GM12891 (cell line): ENCODE data around the gene PRRC1.

Experiments used
- DNase-seq: peaks from one replicate; pipeline ENCODE4 v3.0.0; 2011; ENCODE audit warnings: low spot score; ENCODE audit not compliant: insufficient read length
- FAIRE-seq: peaks from 2 replicates; lab custom pipeline; 2011; peaks lifted over from hg19 to GRCh38; lab: Jason Lieb, UNC
- PAX5 ChIP-seq: IDR thresholded peaks from 2 replicates; pipeline ENCODE4 v1.6.1; 2011; ENCODE audit warnings: low read length, moderate library complexity, mild to moderate bottlenecking; ENCODE audit not compliant: insufficient read depth, severe bottlenecking
- POLR2A ChIP-seq: IDR thresholded peaks from 2 replicates; pipeline ENCODE4 v1.6.1; 2011; ENCODE audit warnings: low read depth, low read length, control low read depth
- POLR2AphosphoS5 ChIP-seq: IDR thresholded peaks from 2 replicates; pipeline ENCODE4 v1.6.1; 2011; ENCODE audit warnings: low read depth, low read length, control low read depth
- POU2F2 ChIP-seq: IDR thresholded peaks from 2 replicates; pipeline ENCODE4 v1.6.1; 2011; ENCODE audit warnings: low read depth, mild to moderate bottlenecking, control low read depth, low read length, moderate library complexity
- SPI1 ChIP-seq: IDR thresholded peaks from 2 replicates; pipeline ENCODE4 v1.6.1; 2011; ENCODE audit warnings: low read depth, low read length, control low read depth
- TAF1 ChIP-seq: IDR thresholded peaks from 2 replicates; pipeline ENCODE4 v1.6.1; 2011; ENCODE audit warnings: low read depth, low read length, control low read depth

The PRRC1 gene

DNA sequence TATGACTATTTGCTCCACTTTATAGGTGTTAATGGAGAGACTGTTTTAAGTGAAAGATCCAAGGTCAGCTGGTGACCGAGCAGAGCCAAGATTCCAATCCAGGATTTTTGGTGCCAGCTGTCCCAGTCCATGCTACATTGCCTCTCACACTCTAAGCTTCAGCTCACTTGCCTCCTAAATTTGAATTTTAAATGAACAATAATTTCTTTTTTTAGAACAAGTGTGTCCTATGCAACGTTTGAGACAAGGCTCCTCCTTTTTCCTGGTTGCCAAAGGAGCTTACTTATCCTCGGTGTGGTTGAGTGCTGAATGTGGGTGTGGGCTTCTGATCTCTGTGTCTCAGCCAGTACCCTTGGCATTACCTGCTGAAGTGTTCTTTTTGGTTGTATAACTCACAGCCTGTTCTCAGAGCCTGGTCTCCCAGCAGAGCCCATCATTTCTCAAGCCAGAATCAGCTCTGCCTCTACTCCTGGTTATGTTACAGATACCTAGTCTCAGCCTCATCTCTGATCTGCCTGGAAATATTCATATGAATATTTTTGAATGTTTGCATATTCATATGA, 4.0 kb upstream of the PRRC1 start:
- TF ChIP-seq PAX5, result no peak
- no peak for TF ChIP-seq POLR2A
- no peak for TF ChIP-seq TAF1
- TF ChIP-seq POU2F2, result no peak
- no peak for TF ChIP-seq SPI1
- no peak for TF ChIP-seq POLR2AphosphoS5
- no peak for DNase-seq
- no peak for FAIRE-seq

- no peak for DNase-seq
- FAIRE-seq, result no peak
- no peak for TF ChIP-seq POLR2AphosphoS5
- no peak for TF ChIP-seq POU2F2
- TF ChIP-seq SPI1, result no peak
- no peak for TF ChIP-seq POLR2A
- TF ChIP-seq TAF1, result no peak
- TF ChIP-seq PAX5, result no peak
These were observed 2.6 kb upstream of the PRRC1 start for GRCh38 chr5:127514816-127515215.

DNA sequence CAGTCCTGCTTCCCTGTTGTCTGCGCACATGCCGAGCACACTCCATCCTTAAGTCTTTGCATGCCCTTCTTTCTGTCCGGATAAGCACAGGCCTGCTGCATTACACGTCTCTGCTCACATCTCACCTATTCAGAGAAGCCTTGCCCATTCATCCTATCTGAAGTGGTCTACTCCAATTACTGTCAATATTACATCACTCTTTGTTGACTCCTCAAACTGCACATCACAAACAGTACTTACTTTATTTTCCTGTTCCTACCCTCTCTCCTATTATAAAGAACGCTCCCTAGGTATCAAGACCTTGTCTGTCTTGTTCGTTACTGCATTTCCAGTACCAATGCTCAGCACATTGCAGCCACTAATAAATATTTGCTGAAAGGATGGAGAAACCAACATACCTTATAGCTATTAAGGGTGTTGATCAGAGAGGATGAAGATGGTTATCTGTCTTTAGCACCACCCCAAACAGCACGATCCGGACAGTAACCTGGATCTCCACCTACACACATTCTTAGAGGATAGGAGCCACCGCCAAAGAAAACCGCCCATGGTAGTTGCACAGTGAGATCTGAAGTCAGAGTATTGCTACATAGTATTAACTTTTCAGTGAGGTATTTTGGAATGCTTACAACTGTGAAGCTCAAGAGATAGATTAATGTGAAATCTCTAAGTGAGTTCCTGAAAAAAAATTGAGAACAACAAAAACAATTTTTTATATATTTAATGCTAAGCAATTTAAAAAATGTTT, 1.6 kb upstream of the PRRC1 start:
- FAIRE-seq (no peak), DNase-seq (no peak)
- TF ChIP-seq POU2F2, result no peak
- no peak for TF ChIP-seq POLR2A
- TF ChIP-seq PAX5, result no peak
- TF ChIP-seq SPI1, result no peak
- no peak for TF ChIP-seq POLR2AphosphoS5
- no peak for TF ChIP-seq TAF1

- TF ChIP-seq POLR2A, result no peak
- no peak for TF ChIP-seq TAF1
- TF ChIP-seq SPI1, result no peak
- no peak for TF ChIP-seq POU2F2
- FAIRE-seq (no peak), DNase-seq (peak; percentile 1)
These were observed 345 bp upstream of the PRRC1 start for GRCh38 chr5:127517110-127517479.

DNA sequence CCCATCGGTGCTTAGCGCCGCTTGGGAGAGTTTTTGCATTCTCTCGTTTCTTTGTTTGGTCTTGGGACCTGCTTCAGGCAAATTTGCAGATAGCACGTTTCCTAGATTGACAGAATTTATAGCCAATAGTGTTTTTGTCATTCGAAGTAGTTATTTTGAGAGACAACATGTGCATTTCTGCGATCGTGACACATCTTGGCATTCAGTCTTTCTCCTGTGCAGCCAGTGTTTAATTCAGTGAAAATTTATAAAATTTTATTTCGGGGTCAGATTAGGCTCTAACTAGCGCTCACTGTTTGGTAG, 830 bp downstream of the PRRC1 start:
- TF ChIP-seq POLR2A (no peak), SPI1 (no peak), TAF1 (no peak), POU2F2 (no peak), PAX5 (no peak), POLR2AphosphoS5 (no peak)
- peak; percentile 5 for DNase-seq
- FAIRE-seq, result no peak

- no peak for FAIRE-seq
- TF ChIP-seq SPI1 (no peak), TAF1 (no peak), POLR2A (no peak), POLR2AphosphoS5 (no peak), POU2F2 (no peak), PAX5 (no peak)
- DNase-seq, result no peak
These were observed 2.1 kb downstream of the PRRC1 start for GRCh38 chr5:127519527-127519926.

DNA sequence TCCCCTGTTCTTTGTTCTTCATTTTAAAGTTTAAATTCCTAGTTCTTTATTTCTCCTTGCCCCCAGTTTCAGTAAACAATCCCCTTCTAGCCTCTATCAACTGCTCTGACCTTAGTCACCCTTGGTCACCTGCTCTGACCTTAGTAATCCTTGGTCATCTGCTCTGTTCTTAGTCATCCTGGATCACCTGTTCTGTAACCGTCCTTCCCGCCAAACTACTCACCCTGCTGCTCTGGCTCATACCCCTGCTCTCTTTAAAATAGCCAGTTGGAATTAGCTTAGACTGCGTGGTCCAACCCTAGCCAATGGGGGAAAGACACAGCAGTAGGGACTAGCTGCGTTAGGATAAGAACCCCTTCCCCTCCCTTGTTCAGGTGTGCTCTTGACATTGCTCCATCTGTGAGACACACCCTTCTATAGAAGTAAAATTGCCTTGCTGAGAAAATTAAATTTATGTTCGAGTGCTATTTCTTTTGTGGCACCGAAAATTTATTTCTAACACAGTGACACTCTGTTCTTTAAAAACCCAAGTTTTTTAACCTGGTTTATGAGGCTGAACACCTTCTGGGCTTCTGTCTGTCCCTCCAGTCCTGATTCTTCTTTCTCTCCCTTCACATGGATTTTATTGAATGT, 3.8 kb downstream of the PRRC1 start:
- no peak for FAIRE-seq

GRCh38 chr5:127525181-127525580, 7.7 kb downstream of the PRRC1 start:
- TF ChIP-seq SPI1 (no peak), POLR2A (no peak), POLR2AphosphoS5 (no peak), POU2F2 (no peak), TAF1 (no peak), PAX5 (no peak)
- FAIRE-seq, result no peak
- DNase-seq, result no peak

More for the DNA sequence above, 3.8 kb downstream of the PRRC1 start:
- DNase-seq, result no peak
- TF ChIP-seq TAF1 (no peak), POLR2AphosphoS5 (no peak), POU2F2 (no peak), PAX5 (no peak), SPI1 (no peak), POLR2A (no peak)

- TF ChIP-seq PAX5, result no peak
- TF ChIP-seq POLR2AphosphoS5, result no peak
- no peak for TF ChIP-seq SPI1
- TF ChIP-seq POU2F2, result no peak
- no peak for TF ChIP-seq TAF1
- no peak for TF ChIP-seq POLR2A
- DNase-seq (no peak), FAIRE-seq (no peak)
These were observed 12.7 kb downstream of the PRRC1 start for GRCh38 chr5:127529904-127530682.
